ENCODE data around the gene MMD2. TPM values are rescaled to one million over a fixed set of nuclear protein-coding genes. Genes with fewer than 3 reads are reported as not detected.
A peak's percentile ranks its signal among the peaks of the same experiment; 100 is the strongest.

The MMD2 gene, protein sequence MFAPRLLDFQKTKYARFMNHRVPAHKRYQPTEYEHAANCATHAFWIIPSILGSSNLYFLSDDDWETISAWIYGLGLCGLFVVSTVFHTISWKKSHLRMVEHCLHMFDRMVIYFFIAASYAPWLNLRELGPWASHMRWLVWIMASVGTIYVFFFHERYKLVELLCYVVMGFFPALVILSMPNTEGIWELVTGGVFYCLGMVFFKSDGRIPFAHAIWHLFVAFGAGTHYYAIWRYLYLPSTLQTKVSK
- polyA plus RNA-seq (2011; rRNA removed) (not detected in 2 replicates), polyA plus RNA-seq (2017; fragmentation: RNase III; extraction: RNeasy Plus Mini Kit Qiagen cat#74134 plus additional on column Dnase treatment) (not detected in 3 replicates), polyA minus RNA-seq (2011; rRNA and poly(A)+ RNA removed) (not detected in 2 replicates)
- not detected in 2 replicates for polyA plus RNA-seq (2012; cell fraction: cytosol; rRNA removed)
- polyA plus RNA-seq (2012; cell fraction: nucleus; rRNA removed) = 0.04 TPM in 1 of 2 replicates, not detected in the other

DNA sequence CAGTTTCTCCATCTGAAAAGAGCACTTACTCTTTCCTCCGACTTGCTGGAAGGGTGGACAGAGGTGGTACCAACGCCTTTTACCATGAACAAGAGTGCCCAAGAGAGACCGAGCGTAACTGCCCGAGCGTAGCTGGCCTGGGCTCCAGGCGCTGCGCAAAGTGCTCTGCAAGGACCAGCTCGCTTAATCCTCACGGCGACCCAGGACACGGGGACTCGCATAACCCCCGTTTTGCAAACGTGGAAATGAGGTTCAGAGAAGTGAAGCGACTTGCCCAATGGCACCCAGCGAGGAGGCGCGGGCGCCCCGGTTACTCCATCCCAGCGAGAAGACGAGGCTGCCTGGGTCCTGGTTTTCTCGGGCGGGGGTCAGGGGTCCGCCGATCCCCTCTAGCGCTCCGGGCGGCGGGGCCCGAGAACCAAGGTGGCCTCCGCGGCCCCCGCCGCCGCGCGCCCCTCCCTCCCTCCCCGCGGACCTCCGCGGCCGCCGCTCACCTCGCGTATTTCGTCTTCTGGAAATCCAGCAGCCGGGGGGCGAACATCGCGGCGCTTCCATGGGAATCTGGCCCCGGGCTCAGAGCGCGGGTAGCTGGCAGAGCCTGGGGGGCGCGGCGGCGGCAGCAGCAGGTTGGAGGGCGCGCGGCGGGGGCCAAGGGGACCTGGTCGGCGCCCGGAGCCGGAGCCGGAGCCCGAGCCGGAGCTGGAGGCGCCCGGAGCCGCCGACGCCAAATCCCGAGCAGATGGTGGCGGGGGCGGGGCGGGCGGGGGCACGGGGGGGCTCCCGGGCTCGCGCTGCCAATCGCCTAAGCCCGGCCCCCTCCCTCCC lies at the start of gene MMD2:
Gene MMD2 (minus strand): TSS at position 711 of the 825 bp plus-strand sequence. CDS start 170 bp downstream, at position 541.
- ChIA-PET POLR2A (no interaction called here), CTCF (interaction anchor here (1.7 kb wide), 1 partner anchor 15 kb away, joined by 6 read pairs; no protein-coding TSS in a partner anchor)
- 40% methylated on average over 17 of the region's 87 CpGs for WGBS (ENCODE audit: missing lambda C conversion rate)
- FAIRE-seq = no peak
- DNase-seq (ENCODE audit: low read depth in 1 of 2, low spot score in 1 of 2) = no peak
- Histone ChIP-seq H3K4me1 (no peaks in the 10 kb centered on the region), H3K4me3 (peak within 1 kb of the TSS; percentile 50), H3K27ac (peak within 1 kb of the TSS in 1 of 2 experiments; percentile 68; a peak in 3 of 6 replicates), H3K4me2 (peak within 1 kb of the TSS; percentile 100), H3K9me3 (no peaks in the 10 kb centered on the region)
- TF ChIP-seq RARB (CRISPR knock-in tag; IDR thresholded peaks at IDR 0.05) (no peak), POLR2AphosphoS2 (conservative IDR thresholded peaks at IDR 0.05; ENCODE audit: low read length) (no peak), KDM1A (IDR thresholded peaks at IDR 0.05; ENCODE audit: low read depth) (no peak), GATA3 (IDR thresholded peaks at IDR 0.05; ENCODE audit: borderline replicate concordance) (no peak), KDM5A (IDR thresholded peaks at IDR 0.05) (no peak), EHMT2 (IDR thresholded peaks at IDR 0.05; ENCODE audit: low read depth) (no peak), HOXB13 (CRISPR knock-in tag; IDR thresholded peaks at IDR 0.05; ENCODE audit: low read depth) (no peak), CBX8 (IDR thresholded peaks at IDR 0.05) (no peak), ZC3H11A (IDR thresholded peaks at IDR 0.05) (no peak), RAD21 (conservative IDR thresholded peaks at IDR 0.05 in 1 of 2, IDR thresholded peaks at IDR 0.05 in 1 of 2) (no peak), CEBPB (IDR thresholded peaks at IDR 0.05) (no peak), MAFK (IDR thresholded peaks at IDR 0.05; ENCODE audit: partially characterized antibody) (no peak), HEYL (CRISPR knock-in tag; IDR thresholded peaks at IDR 0.05) (no peak), CBX2 (IDR thresholded peaks at IDR 0.05; ENCODE audit: borderline replicate concordance, low read depth) (no peak), ZFP36 (IDR thresholded peaks at IDR 0.05; ENCODE audit: borderline replicate concordance, partially characterized antibody) (no peak), PHF8 (IDR thresholded peaks at IDR 0.05; ENCODE audit: borderline replicate concordance, low read depth) (no peak)
- TF ChIP-seq, protein P1, sequence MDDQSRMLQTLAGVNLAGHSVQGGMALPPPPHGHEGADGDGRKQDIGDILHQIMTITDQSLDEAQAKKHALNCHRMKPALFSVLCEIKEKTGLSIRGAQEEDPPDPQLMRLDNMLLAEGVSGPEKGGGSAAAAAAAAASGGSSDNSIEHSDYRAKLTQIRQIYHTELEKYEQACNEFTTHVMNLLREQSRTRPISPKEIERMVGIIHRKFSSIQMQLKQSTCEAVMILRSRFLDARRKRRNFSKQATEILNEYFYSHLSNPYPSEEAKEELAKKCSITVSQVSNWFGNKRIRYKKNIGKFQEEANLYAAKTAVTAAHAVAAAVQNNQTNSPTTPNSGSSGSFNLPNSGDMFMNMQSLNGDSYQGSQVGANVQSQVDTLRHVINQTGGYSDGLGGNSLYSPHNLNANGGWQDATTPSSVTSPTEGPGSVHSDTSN (IDR thresholded peaks at IDR 0.05) = no peak
- TF ChIP-seq, protein P2, sequence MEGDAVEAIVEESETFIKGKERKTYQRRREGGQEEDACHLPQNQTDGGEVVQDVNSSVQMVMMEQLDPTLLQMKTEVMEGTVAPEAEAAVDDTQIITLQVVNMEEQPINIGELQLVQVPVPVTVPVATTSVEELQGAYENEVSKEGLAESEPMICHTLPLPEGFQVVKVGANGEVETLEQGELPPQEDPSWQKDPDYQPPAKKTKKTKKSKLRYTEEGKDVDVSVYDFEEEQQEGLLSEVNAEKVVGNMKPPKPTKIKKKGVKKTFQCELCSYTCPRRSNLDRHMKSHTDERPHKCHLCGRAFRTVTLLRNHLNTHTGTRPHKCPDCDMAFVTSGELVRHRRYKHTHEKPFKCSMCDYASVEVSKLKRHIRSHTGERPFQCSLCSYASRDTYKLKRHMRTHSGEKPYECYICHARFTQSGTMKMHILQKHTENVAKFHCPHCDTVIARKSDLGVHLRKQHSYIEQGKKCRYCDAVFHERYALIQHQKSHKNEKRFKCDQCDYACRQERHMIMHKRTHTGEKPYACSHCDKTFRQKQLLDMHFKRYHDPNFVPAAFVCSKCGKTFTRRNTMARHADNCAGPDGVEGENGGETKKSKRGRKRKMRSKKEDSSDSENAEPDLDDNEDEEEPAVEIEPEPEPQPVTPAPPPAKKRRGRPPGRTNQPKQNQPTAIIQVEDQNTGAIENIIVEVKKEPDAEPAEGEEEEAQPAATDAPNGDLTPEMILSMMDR (IDR thresholded peaks at IDR 0.05) = no peak
- ATAC-seq = peak in 1 of 2 experiments; percentile 54; a peak in 3 of 6 replicates

DNA sequence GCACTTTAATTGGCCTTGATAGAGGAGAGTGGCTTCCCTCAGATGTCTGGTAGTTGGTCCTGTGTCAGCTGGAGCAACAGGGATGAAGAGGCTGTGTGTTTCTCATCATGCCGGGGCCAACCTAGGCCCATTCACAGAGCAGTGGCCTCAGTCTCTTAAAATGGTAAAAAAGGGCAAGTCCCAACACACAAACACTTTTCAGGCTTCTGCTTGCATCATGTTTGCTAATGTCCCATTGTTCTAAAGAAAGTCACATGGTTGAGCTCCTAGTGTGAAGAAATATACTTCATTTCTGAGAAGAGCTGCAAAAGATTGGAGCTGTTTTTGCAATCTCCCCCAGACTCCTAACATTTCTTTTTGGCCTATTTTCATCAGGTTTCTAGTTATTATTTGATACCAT lies 46.1 kb upstream of the MMD2 start:
- ChIA-PET POLR2A (no interaction called here), CTCF (interaction anchor here (0.7 to 1.4 kb wide), 2 partner anchors 31 to 122 kb away, joined by 4 read pairs; partner anchors contain the start of gene RADIL)
- FAIRE-seq (no peak), DNase-seq (ENCODE audit: low read depth in 1 of 2, low spot score in 1 of 2) (no peak), ATAC-seq (no peak)
- Histone ChIP-seq H3K4me2 (no peak overlapping the region), H3K27ac (no peak overlapping the region), H3K4me1 (no peaks in the 10 kb centered on the region), H3K9me3 (peaks cover 11% of the 10 kb centered on the region; the same call in 2 of the 3 replicates), H3K4me3 (no peak overlapping the region)
- TF ChIP-seq CEBPB (IDR thresholded peaks at IDR 0.05) (no peak), TP53 (CRISPR knock-in tag; IDR thresholded peaks at IDR 0.05) (no peak), RARB (CRISPR knock-in tag; IDR thresholded peaks at IDR 0.05) (no peak), CHD4 (IDR thresholded peaks at IDR 0.05; ENCODE audit: borderline replicate concordance) (no peak), SMC3 (IDR thresholded peaks at IDR 0.05) (no peak), CHD2 (IDR thresholded peaks at IDR 0.05; ENCODE audit: low read length, partially characterized antibody) (no peak), ZFP36 (IDR thresholded peaks at IDR 0.05; ENCODE audit: borderline replicate concordance, partially characterized antibody) (no peak), HOXB13 (CRISPR knock-in tag; IDR thresholded peaks at IDR 0.05; ENCODE audit: low read depth) (no peak), ESRRA (IDR thresholded peaks at IDR 0.05; ENCODE audit: borderline replicate concordance, low read length) (no peak), HEYL (CRISPR knock-in tag; IDR thresholded peaks at IDR 0.05) (no peak), MYC (IDR thresholded peaks at IDR 0.05; ENCODE audit: borderline replicate concordance, low read length) (no peak), HOXB5 (CRISPR knock-in tag; IDR thresholded peaks at IDR 0.05) (no peak), MAFK (IDR thresholded peaks at IDR 0.05; ENCODE audit: partially characterized antibody) (no peak), BHLHE40 (IDR thresholded peaks at IDR 0.05; ENCODE audit: low read depth, low read length) (no peak), ZC3H11A (IDR thresholded peaks at IDR 0.05) (no peak)
- TF ChIP-seq, protein P3, sequence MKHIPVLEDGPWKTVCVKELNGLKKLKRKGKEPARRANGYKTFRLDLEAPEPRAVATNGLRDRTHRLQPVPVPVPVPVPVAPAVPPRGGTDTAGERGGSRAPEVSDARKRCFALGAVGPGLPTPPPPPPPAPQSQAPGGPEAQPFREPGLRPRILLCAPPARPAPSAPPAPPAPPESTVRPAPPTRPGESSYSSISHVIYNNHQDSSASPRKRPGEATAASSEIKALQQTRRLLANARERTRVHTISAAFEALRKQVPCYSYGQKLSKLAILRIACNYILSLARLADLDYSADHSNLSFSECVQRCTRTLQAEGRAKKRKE (CRISPR knock-in tag; IDR thresholded peaks at IDR 0.05; ENCODE audit: low read depth) = no peak
- TF ChIP-seq, protein P1 (IDR thresholded peaks at IDR 0.05) = no peak
- WGBS (ENCODE audit: missing lambda C conversion rate) = 81% methylated on average over 1 of the region's 1 CpG

Data from A549 (cell line).